Karpas-422 (cell line): ENCODE data around the gene GTF3C5. TPM values are rescaled to one million over a fixed set of nuclear protein-coding genes. Genes with fewer than 3 reads are reported as not detected.
"Not testable (repeated sequence)": the region's sequence is repeated elsewhere in the genome, so short reads cannot be mapped to it uniquely, and the experiment has no call there.

Source experiments
- DNase-seq: peaks from one replicate; pipeline ENCODE4 v3.0.0-alpha.2; 2015
- H2AFZ ChIP-seq: fragments of 200-600 bp; sonication (generic); 2 replicates; pipeline ENCODE4 v1.6.1; 2014; ENCODE audit warnings: antibody characterized with exemption, low read length, mixed read lengths
- H3K27ac ChIP-seq: fragments of 200-600 bp; sonication (generic); 2 replicates; pipeline ENCODE4 v1.5.1; 2014; ENCODE audit warnings: mild to moderate bottlenecking, low read length, moderate library complexity
- H3K27me3 ChIP-seq: fragments of 200-600 bp; sonication (generic); 2 replicates; pipeline ENCODE4 v1.6.1; 2014; ENCODE audit warnings: low read length, mixed read lengths
- H3K36me3 ChIP-seq: fragments of 200-600 bp; sonication (generic); 2 replicates; pipeline ENCODE4 v1.6.1; 2014; ENCODE audit warnings: low read length, mixed read lengths; ENCODE audit not compliant: insufficient read depth
- H3K4me1 ChIP-seq: fragments of 200-600 bp; sonication (generic); 2 replicates; pipeline ENCODE4 v1.6.1; 2014; ENCODE audit warnings: mild to moderate bottlenecking, low read length, mixed read lengths
- H3K4me2 ChIP-seq: fragments of 200-600 bp; sonication (generic); 2 replicates; pipeline ENCODE4 v1.6.1; 2014; ENCODE audit warnings: low read length, low read depth, mild to moderate bottlenecking; ENCODE audit not compliant: poor library complexity, severe bottlenecking
- H3K4me3 ChIP-seq: fragments of 200-600 bp; sonication (generic); 2 replicates; pipeline ENCODE4 v1.5.1; 2014; ENCODE audit warnings: mild to moderate bottlenecking, antibody characterized with exemption, low read length, mixed read lengths
- H3K79me2 ChIP-seq: fragments of 200-600 bp; sonication (generic); 2 replicates; pipeline ENCODE4 v1.6.1; 2014; ENCODE audit warnings: mild to moderate bottlenecking, low read length, mixed read lengths
- H3K9ac ChIP-seq: fragments of 200-600 bp; sonication (generic); 2 replicates; pipeline ENCODE4 v1.6.0; 2014; ENCODE audit warnings: low read length
- H3K9me2 ChIP-seq: fragments of 200-600 bp; sonication (generic), shearing (Covaris generic); replicated peaks from 2 replicates; pipeline ENCODE4 v1.6.0; 2014; ENCODE audit warnings: mild to moderate bottlenecking, low read length, moderate library complexity; ENCODE audit not compliant: insufficient read depth
- H3K9me3 ChIP-seq: fragments of 300-700, 200-600 bp; sonication (generic); 2 replicates; pipeline ENCODE4 v1.6.1; 2014; ENCODE audit warnings: low read length, mixed read lengths
- H4K20me1 ChIP-seq: fragments of 200-600 bp; sonication (generic); 2 replicates; pipeline ENCODE4 v1.6.1; 2014; ENCODE audit warnings: mild to moderate bottlenecking, antibody characterized with exemption, low read length, low read depth; ENCODE audit not compliant: insufficient read depth
- total RNA-seq: library from RNA; depleted of rRNA; stranded (reverse); fragments of >200 nt; shearing (Covaris generic); gene quantifications from 2 replicates; pipeline ENCODE4 v1.2.3, GENCODE V29; 2014; ENCODE audit warnings: low replicate concordance

The GTF3C5 gene
- total RNA-seq, 1 experiment from 2014 or later, result 26.8 TPM

DNA sequence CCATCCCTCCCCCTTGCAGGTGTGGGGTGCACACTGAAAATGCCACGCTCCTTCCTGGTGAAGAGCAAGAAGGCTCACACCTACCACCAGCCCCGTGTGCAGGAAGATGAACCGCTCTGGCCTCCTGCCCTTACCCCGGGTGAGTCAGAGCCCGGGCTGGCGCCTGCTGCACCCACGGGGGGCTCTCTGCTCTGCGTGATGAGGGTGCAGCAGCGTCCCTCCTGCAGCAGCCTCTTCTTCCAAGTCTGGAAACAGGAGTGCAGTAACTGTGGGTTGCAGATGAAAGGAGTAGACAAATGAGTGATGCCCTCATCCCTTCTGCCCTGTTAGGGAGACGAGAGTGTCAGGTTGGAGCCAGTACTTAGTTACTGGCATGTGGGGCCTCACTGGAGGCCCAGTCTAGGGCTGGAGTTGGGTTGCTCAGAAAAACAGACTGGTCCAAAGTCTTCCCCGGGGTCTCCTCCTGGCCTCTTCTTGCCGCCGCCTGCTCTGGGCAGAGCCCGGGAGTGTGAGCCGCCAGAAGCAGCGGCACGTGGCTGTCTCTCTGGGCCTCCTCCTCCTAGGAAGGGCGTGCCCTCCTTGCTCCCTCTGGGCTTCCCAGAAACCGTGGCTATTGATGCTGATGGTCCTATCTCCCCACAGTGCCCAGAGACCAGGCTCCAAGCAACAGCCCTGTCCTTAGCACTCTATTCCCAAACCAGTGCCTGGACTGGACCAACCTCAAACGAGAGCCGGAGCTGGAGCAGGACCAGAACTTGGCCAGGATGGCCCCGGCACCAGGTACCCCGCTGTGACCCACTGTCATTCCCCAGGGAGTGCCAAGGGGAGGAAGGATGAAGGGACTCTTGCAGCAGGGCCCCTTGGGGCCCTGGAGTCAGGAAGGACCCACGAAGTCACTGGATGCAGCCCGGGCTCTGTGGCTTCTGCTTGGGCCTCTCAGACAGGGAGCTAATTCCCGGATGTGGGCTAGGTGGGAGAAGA lies 43.9 kb upstream of the GTF3C5 start:
- Histone ChIP-seq H3K79me2 (no peaks in the 10 kb centered on the region), H3K9me2 (no peaks in the 10 kb centered on the region), H3K4me2 (no peak overlapping the region), H3K9ac (no peak overlapping the region), H4K20me1 (peaks cover 5% of the 10 kb centered on the region; the same call in 1 of the 2 replicates), H3K4me3 (no peak overlapping the region), H3K9me3 (no peaks in the 10 kb centered on the region), H3K4me1 (peaks cover 20% of the 10 kb centered on the region), H3K27me3 (no peaks in the 10 kb centered on the region), H2AFZ (no peak overlapping the region), H3K36me3 (no peaks in the 10 kb centered on the region), H3K27ac (no peak overlapping the region)
- no peak for DNase-seq

DNA sequence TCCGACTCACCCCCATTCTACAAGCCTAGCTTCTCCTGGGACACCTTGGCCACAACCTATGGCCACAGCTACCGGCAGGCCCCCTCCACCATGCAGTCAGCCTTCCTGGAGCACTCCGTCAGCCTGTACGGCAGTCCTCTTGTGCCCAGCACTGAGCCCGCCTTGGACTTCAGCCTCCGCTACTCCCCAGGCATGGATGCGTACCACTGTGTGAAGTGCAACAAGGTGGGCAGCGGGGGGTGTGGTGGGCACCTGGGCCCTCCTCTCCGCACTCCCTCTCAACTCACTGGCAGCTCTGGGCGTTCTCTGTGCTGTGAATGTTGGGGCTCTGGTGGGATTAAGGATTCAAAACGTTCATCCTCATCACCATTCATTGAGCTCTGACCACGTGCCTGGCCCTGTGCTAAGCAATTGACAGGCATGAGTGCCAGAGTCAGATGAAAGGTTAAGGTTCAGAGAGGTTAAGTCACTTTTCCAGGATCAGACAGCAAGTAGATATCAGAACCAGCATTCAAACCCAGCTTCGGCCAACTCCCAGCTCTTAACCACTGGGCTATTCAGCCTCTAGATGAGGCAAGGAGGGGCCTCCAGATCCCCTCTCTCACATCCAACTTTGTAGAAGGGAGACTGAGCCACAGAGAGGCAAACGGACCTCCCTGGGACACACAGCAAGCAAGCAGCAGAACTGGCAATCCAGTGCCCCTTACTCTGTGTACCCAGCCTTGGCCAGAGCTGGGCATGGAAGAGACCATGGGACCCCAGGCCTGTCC lies 42.4 kb upstream of the GTF3C5 start:
- Histone ChIP-seq H4K20me1 (peaks cover 5% of the 10 kb centered on the region; the same call in 1 of the 2 replicates), H3K9ac (no peak overlapping the region), H3K36me3 (no peaks in the 10 kb centered on the region), H3K4me3 (no peak overlapping the region), H3K4me2 (no peak overlapping the region), H3K9me2 (no peaks in the 10 kb centered on the region), H3K27me3 (no peaks in the 10 kb centered on the region), H2AFZ (no peak overlapping the region), H3K27ac (no peak overlapping the region), H3K9me3 (no peaks in the 10 kb centered on the region), H3K79me2 (no peaks in the 10 kb centered on the region), H3K4me1 (peaks cover 16% of the 10 kb centered on the region)
- no peak for DNase-seq

DNA sequence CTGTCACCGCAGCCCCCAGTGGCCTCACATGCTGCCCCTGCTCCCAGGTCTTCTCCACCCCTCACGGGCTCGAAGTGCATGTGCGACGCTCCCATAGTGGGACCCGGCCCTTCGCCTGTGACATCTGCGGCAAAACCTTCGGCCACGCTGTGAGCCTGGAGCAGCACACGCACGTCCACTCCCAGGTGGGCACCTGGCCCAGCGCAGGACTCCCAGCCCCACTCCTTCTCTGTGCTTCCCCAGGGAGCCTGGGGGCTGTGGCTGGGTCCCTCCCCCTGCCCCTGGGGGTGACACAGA lies 41.8 kb upstream of the GTF3C5 start:
- Histone ChIP-seq H3K36me3 (no peaks in the 10 kb centered on the region), H3K27me3 (no peaks in the 10 kb centered on the region), H3K9me2 (no peaks in the 10 kb centered on the region), H3K9ac (no peak overlapping the region), H3K4me1 (peaks cover 19% of the 10 kb centered on the region), H3K27ac (no peak overlapping the region), H3K9me3 (no peaks in the 10 kb centered on the region), H4K20me1 (peaks cover 5% of the 10 kb centered on the region; the same call in 1 of the 2 replicates), H3K79me2 (no peaks in the 10 kb centered on the region), H3K4me3 (no peak overlapping the region), H3K4me2 (no peak overlapping the region), H2AFZ (no peak overlapping the region)
- no peak for DNase-seq

DNA sequence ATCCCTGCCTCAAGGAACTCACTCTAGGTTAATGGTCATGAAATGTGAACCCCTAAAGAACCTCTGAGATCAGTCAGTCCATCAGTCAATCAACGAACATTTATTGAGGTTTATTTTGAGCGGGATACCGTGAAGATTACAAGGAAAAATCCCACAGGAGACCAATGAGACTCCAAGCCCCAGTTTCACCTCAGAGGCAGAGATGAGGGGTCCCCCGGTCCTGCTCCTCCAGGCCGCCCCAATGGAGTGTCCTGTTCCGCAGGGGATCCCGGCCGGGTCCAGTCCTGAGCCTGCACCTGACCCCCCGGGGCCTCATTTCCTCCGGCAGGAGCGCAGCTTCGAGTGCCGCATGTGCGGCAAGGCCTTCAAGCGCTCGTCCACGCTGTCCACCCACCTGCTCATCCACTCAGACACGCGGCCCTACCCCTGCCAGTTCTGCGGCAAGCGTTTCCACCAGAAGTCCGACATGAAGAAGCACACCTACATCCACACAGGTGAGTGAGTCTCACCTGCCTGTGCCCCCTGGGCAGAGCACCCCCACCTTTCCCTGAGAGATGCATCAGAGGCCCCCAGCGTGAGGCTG lies 41.3 kb upstream of the GTF3C5 start:
- no peak overlapping the region for H3K4me2 ChIP-seq
- H3K27ac ChIP-seq, result no peak overlapping the region
- no peaks in the 10 kb centered on the region for H3K79me2 ChIP-seq
- no peak overlapping the region for H2AFZ ChIP-seq
- H3K9me2 ChIP-seq, result no peaks in the 10 kb centered on the region
- no peak overlapping the region for H3K4me3 ChIP-seq
- H3K9me3 ChIP-seq, result no peaks in the 10 kb centered on the region
- H3K9ac ChIP-seq, result no peak overlapping the region
- DNase-seq, result no peak
- H3K4me1 ChIP-seq, result peaks cover 24% of the 10 kb centered on the region
- H3K27me3 ChIP-seq, result no peaks in the 10 kb centered on the region
- peaks cover 8% of the 10 kb centered on the region; the same call in 1 of the 2 replicates for H4K20me1 ChIP-seq
- no peaks in the 10 kb centered on the region for H3K36me3 ChIP-seq

DNA sequence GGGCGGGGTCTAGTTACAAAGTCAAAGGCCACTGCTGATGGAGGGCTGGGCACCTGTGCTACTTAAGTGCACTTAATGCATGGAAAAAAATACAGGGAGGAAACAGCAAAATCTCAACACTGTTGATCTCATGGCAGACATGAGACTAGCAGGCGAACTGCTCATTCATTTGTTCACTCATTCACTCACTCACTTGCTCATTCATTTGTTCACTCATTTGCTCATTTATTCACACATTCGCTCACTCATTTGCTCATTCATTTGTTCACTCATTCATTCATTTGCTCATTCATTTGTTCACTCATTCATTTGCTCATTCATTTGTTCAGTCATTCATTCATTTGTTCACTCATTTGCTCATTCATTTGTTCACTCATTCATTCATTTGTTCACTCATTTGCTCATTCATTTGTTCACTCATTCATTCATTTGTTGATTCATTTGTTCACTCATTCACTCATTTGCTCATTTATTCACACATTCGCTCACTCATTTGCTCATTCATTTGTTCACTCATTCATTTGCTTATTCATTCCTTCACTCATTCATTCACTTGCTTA lies 40.7 kb upstream of the GTF3C5 start:
- not testable (repeated sequence) for H4K20me1 ChIP-seq, H3K4me3 ChIP-seq, H3K27me3 ChIP-seq, H3K9ac ChIP-seq, H3K36me3 ChIP-seq, H3K27ac ChIP-seq, H3K4me2 ChIP-seq, H3K79me2 ChIP-seq, H2AFZ ChIP-seq, H3K9me2 ChIP-seq, H3K9me3 ChIP-seq
- H3K4me1 ChIP-seq, result peaks cover 30% of the 10 kb centered on the region
- peak; percentile 63 for DNase-seq

DNA sequence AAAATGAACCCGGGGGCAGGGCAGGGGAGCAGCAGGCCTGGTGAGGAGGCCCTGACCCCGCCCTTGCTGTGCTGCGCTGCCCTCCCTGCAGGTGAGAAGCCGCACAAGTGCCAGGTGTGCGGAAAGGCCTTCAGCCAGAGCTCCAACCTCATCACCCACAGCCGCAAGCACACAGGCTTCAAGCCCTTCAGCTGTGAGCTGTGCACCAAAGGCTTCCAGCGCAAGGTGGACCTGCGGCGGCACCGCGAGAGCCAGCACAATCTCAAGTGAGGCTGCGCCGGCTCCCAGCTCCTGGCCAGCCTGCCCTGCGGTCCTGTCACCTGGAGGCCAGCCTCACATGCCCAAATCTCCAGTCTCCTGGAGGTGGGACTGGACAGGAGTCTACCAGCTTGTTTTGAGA lies 40.0 kb upstream of the GTF3C5 start:
- Histone ChIP-seq H3K4me3 (no peak overlapping the region), H3K4me1 (peaks cover 37% of the 10 kb centered on the region), H3K9ac (no peak overlapping the region), H3K4me2 (peak overlapping the region; percentile 43), H3K9me3 (no peaks in the 10 kb centered on the region), H3K27me3 (no peaks in the 10 kb centered on the region), H3K27ac (no peak overlapping the region), H3K79me2 (no peaks in the 10 kb centered on the region), H2AFZ (no peak overlapping the region), H3K9me2 (no peaks in the 10 kb centered on the region), H4K20me1 (peaks cover 8% of the 10 kb centered on the region; the same call in 1 of the 2 replicates), H3K36me3 (no peaks in the 10 kb centered on the region)
- no peak for DNase-seq

DNA sequence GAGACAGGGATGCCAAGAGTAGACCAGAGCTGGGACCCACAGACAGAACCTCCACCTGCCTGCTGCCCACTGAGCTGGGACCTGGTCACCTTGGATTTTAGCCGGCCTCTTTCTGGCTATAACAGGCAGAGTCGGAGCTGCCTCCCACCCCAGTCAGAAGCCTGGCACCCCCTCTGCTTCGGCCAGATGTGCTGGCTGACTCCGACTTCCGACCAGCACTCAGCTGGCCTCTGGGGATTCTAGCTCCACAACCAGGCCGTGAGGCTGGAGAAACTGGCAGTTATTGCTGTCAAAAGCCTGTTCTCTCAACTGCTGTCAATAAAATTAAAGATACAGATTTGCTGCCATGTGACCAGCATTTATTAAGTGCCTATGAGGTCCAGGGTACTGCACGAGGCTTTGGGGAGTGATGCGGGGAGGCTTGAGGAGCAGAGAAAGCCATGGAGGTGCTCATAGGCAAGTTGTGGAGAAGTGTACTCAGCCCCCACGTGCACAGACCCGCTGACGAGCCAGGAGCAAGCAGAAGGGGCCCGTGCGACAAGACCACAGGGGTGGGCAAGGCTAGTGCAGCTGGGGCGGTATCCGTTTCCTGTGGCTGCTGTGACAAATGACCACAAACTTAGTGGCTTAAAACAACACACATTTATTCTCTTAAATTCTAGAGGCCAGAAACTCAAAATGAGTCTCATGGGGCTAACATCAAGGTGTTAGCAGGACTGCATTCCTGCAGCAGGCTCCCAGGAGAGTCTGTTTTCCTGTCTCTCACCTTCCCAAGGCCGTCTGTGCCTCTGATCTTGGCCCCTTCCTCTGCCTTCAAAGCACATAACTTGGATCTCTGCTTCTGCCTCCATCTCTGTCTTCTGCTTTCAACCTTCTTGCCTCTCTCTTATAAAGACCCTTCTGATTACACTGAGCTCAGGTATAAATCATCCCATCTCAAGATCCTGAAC lies 39.2 kb upstream of the GTF3C5 start:
- H3K27me3 ChIP-seq, result no peaks in the 10 kb centered on the region
- no peak overlapping the region for H3K4me3 ChIP-seq
- H3K27ac ChIP-seq, result no peak overlapping the region
- no peak overlapping the region for H3K9ac ChIP-seq
- no peaks in the 10 kb centered on the region for H3K9me3 ChIP-seq
- peak overlapping the region; percentile 43 for H3K4me2 ChIP-seq
- H3K36me3 ChIP-seq, result no peaks in the 10 kb centered on the region
- peaks cover 8% of the 10 kb centered on the region; the same call in 1 of the 2 replicates for H4K20me1 ChIP-seq
- no peaks in the 10 kb centered on the region for H3K79me2 ChIP-seq
- H2AFZ ChIP-seq, result no peak overlapping the region
- no peaks in the 10 kb centered on the region for H3K9me2 ChIP-seq
- no peak for DNase-seq
- H3K4me1 ChIP-seq, result peaks cover 45% of the 10 kb centered on the region
